Activated CD8-positive, alpha-beta memory T cell treated with anti-CD3 and anti-CD28 coated beads for 1 hour (primary cell): ENCODE data around the gene ADGRB2.

Experiments
- DNase-seq, 2 donors: peaks; one replicate each; pipeline ENCODE4 v3.0.0-alpha.2; 2020; ENCODE audit warnings: low read depth in 1 of 2; ENCODE audit errors: extremely low read depth in 1 of 2

ADGRB2 gene

DNA sequence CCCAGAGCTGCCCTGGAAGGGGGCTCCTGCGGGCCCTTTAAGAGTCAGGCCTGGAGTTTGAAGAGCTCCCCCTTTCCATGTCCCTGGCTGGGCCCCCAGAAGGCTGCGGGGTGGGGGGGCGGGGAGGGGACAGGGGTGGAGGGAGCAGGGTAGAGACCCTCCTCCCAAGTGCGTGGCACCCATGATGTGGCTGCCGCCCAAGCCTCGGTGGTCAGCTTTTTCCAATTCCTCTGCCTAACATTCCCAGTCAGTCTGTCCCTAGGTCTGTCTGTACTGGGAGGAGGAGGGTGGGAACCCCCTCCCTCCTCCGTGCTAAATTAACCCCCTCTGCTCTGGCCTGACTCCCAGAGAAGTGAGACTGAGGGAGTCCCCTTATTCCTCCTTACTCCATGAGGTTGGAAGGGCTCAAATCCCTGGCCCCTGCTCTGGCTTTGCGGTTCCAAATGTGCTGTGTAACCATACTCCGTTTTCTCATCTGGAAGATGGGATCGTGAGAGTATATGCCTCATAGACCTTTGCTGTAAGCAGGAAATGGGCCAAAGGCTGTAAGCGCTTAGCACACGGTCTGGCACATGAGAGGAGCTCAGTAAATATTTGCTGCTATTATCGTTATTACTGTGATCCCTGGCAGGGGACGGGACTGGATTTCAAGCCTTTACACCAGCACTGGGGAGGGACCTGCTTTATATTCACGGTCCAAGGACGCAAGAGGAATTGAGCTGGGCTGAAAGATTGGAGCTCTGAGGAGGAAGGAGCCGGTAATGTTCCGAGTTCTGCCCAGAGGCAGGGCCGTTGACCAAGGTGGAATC, 59.7 kb downstream of the ADGRB2 start:
- DNase-seq: no peak

GRCh38 chr1:31703431-31704270, 60.5 kb downstream of the ADGRB2 start, which contains the start of gene COL16A1:
Gene COL16A1, minus strand, starts transcription at chr1:31704017. Its CDS starts 1,824 bp downstream, at chr1:31702193.
- no peak for DNase-seq

DNA sequence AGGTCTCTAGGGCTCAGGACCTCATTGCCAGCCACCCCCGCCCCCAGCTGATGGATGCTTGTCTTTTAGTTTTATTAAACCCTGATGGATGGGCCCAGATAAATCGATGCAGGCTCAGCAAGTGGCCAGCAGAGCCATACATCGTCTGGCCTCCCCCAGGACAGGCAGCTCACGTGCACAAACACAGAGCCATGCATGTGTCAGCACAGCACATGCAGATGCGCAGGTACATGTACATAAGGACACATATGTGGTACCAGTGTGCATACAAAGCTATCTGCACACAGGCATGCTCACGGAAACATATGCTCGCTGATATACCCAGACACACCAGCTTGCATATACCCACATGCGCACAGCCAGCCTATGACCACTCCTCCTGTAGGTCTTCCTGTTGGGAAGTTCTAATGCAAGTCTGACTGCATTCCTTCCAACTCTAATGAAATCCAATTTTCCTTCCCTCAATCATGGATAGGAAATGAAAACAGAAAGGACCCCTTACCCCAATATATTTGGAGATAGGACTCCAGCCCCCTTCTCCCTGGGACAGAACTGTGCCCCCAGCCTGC, 61.2 kb downstream of the ADGRB2 start:
- no peak for DNase-seq

DNA sequence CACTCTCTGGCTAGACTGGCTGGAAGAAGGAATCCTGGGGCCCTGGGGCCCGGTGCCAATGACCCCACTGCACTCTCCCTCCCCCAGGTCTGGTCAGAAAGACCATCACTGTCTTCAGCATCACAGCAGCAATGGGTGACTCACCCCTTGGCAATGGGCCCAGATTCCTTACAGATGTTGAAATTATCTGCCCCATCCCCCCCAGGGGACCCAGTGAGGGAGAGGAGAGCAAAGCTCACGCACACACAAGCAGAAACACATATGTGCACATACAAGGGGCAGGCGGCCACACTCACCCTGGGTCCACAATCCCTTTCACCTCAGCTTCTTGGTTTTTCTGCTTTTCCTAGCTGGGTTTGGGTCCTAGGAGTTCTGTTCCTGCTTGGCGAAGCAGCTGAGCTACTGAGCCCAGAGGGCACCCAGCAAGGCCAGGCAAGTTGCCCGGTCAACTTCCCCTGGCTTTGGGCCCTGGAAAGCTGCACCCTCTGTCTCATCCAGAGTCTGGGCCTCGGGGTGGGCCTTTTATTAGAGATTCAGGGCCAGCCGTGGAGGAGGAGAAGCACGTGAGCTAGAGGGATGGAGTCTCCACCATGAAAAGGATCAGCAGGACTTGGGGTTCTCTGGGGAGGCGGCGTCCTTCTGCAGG, 62.9 kb downstream of the ADGRB2 start:
- DNase-seq: peak in 1 of 2 donors; percentile 18

DNA sequence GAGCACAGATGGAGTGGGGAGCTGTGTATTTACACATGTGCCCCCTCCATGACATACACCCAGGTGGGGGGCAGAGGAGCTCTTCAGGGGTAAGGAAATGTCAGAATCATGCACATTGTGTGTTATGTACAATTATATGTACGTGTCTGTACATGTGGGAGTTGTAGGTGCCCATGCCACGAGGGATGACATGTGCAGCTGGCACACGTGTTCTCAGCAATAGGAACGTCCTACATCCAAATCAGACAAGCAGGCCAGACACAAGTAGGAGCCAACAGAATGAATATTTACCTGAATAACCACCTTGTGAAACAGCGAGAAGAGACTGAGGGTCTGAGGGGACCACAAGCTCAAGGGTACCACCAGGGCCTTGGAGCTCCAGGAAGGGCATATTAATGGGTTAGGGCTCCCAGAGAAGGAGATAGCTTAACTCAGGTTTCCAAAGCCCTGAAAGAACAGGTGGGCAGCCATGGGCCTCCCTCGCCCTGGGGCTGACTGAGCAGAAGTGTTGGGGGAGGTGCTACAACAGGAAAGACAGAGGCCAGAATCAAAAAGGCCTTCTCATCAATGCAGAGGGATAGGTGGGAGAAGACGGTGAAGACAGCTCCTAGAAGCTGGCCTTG, 63.6 kb downstream of the ADGRB2 start:
- no peak for DNase-seq

DNA sequence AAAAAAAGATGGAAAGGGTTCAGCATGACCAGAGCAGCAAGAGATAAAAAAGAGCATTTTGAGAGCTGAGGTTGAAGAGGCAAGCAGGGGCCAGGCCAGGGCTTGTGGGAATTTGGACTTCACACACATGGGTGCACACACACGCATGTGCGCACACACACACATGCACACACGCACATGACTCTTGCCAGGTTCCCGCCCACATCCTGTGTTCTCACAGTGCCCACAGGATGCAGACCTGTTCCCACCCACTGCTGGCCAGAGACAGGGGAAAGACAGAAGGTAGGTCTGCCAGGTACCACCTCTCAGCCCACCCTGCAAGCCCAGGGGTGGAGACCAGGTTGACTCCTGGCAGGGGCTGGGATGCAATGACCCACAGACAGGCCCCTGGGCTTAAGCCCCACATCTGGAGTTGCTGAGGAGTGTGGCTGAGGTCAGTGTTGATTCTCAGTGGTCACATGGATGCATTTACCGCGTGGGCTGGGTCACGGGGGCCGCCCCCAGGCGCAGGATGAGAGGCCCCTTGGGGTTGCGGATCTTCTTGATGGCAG, 64.7 kb downstream of the ADGRB2 start:
- no peak for DNase-seq

- DNase-seq: no peak
Measured at GRCh38 chr1:31697369-31697984, 66.7 kb downstream of the ADGRB2 start.

- no peak for DNase-seq
Measured at GRCh38 chr1:31696242-31696641, 67.9 kb downstream of the ADGRB2 start.

- DNase-seq: no peak
Measured at GRCh38 chr1:31695327-31695726, 68.8 kb downstream of the ADGRB2 start.

GRCh38 chr1:31694964-31695313, 69.2 kb downstream of the ADGRB2 start:
- DNase-seq: no peak

GRCh38 chr1:31694069-31694963, 69.8 kb downstream of the ADGRB2 start:
- DNase-seq: no peak

GRCh38 chr1:31693231-31693630, 70.9 kb downstream of the ADGRB2 start:
- DNase-seq: no peak

DNA sequence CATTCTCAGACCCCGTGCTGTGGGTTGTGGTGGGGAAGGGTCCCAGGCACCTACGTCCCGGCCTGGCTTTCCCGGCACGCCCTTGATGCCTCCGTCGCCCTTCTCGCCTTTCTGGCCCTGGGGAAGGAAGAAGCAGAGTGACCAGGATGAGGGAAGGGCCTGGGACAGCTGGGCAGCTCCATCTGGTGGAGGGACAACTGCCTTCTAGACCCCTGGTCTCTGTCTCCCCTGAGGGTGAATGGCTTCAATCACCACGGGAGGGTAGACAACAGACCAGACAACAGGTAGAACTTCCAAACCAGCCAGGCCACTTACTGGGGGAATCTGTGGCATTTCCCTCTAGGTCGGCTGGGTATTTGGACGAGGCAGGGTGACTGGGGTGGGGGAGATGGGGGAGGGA, 72.2 kb downstream of the ADGRB2 start:
- DNase-seq: no peak

DNA sequence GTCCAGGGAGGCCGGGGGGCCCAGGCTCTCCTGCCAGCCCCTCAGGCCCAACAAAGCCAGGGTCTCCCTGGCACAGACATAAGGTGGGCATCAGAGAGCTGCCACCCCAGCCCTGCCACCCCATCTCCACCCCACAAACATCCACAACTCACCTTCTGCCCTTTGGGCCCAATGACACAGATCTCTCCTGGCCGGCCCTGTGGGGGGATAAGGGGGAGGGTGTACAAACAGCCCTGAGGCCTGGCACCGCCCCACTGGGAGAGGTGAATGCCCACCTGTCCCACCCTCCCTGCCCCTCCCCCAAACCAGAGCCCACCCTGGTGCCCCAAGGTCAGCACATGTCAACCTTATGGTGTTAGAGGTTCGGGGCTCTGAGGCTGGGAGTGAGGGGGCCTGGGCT, 72.7 kb downstream of the ADGRB2 start:
- no peak for DNase-seq

GRCh38 chr1:31690921-31691320, 73.2 kb downstream of the ADGRB2 start:
- no peak for DNase-seq

DNA sequence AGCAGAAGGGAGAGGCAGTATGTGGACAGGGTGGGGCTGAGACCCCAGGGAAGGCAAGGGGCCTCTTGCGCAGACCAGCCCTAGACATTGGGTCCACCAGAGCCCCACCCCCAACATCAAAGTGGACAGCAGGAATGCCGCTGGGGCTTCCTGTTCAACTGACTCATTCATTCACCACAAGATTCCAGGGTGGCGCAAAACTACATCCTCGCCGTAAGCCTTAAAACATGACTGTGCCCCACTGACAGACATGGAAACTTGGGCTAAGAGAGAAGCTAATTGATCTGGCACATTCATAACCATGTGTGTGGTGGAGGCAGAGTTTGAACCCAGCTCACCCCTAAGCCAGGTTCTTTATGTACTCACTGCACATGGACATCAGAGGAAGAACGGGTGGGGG, 74.3 kb downstream of the ADGRB2 start:
- DNase-seq: no peak

DNA sequence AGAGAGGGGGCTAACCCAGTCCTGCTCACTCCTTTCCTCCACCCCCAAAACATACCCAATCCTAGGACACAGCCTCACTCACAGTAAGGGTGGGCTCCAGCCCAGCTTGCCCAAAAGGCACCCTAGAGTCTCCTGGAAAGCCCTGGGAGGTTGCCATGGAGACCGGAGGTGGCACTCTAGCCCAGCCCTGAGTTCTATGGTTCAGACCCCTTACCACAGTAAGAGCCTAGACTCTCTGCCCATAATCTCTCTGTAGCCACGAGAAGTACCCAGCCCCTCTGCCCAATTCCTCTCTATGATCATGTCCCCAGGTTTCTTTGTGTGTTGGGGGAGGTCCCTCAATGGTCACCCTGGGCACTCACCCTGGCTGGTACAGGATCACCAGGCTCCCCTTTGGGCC, 74.8 kb downstream of the ADGRB2 start:
- DNase-seq: no peak

DNA sequence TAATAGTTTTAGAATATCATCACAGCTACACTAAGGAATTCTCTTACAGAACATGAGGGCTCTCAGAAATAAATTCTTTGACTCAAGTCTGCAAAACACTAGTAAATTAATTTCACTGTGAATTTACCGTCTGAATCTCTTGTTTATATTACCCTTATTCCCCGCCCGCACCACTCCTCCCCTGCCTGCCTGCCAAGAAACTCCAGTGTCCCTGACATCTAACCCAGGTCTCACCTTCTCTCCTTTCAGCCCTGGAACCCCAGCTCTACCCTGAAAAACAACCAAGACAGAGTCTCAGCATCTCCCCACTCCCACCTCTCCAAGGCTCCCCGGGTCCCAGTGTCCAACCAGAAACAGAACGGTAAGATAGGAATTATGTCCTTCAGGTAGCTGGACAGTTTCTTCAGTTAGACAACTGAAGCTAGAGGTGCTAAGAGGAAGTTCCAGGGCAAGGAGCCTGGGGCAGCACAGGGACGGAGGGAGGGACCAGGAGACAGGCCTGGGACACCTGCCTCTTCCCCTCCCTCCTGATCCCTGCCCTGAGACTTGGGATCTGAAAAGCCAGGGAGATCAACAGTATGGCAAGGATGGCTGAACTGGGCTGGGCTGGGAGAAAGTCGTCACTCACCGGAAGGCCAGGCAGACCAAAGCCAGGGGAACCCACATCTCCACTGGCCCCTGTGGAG, 75.8 kb downstream of the ADGRB2 start:
- no peak for DNase-seq

DNA sequence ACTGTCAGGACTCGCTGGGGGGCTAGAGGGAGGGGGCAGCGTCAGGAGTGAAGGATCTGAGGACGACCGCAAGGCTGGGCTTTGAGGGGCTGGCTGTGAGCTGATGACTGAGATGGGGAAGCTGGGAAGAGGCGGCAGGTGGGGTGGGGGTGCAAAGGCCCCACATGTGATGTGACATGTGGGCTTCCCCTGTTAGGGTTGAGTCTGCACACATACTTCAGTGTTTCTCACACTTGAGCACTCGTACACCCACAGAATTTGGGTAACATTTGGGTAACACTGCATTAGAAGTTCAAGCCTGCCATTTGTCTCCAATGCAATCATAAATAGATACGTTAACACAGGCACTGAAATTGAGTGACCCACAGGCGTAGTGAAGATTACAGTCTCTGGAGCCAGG, 76.5 kb downstream of the ADGRB2 start:
- DNase-seq: no peak
